ENCODE results near the gene RWDD1.

DNA sequence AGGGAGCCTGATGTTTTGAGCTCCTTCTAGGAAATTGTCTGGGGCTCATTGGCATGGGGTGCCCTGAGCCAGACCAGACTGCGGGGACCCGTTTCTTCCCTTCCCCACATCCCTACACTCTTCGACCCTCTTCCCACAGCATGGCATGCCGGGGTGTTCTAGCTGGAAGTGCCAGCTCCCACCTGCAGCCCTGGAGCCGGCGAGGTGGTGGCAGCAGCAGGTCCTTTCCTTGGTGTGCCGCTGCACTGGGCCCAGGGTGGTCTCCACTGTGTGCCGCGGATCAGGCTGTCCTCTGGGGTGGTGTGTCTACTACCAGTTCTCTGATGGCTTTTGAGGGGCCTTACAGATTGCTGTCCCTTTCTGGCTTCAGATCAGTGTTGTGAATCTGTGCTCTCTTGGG, 7.5 kb upstream of the RWDD1 start:
- TF ChIP-seq EZH2phosphoT487 (IDR thresholded peaks at IDR 0.05; ENCODE audit: borderline replicate concordance, low read depth, low read length) (no peak), CTCF (conservative IDR thresholded peaks at IDR 0.05; ENCODE audit: low read length) (no peak)

Data from OCI-LY7 (cell line).